HG03342 (cell line): Measurements from ENCODE around the gene APBB1IP.
"Not testable (repeated sequence)": the region's sequence is repeated elsewhere in the genome, so short reads cannot be mapped to it uniquely, and the experiment has no call there.

Experiments used
- ATAC-seq: cut with Tn5 transposase; IDR thresholded peaks from one replicate; pipeline ENCODE4 v1.9.1; 2021; ENCODE audit warnings: mild to moderate bottlenecking, moderate library complexity; ENCODE audit not compliant: unreplicated experiment

The APBB1IP gene, protein sequence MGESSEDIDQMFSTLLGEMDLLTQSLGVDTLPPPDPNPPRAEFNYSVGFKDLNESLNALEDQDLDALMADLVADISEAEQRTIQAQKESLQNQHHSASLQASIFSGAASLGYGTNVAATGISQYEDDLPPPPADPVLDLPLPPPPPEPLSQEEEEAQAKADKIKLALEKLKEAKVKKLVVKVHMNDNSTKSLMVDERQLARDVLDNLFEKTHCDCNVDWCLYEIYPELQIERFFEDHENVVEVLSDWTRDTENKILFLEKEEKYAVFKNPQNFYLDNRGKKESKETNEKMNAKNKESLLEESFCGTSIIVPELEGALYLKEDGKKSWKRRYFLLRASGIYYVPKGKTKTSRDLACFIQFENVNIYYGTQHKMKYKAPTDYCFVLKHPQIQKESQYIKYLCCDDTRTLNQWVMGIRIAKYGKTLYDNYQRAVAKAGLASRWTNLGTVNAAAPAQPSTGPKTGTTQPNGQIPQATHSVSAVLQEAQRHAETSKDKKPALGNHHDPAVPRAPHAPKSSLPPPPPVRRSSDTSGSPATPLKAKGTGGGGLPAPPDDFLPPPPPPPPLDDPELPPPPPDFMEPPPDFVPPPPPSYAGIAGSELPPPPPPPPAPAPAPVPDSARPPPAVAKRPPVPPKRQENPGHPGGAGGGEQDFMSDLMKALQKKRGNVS

DNA sequence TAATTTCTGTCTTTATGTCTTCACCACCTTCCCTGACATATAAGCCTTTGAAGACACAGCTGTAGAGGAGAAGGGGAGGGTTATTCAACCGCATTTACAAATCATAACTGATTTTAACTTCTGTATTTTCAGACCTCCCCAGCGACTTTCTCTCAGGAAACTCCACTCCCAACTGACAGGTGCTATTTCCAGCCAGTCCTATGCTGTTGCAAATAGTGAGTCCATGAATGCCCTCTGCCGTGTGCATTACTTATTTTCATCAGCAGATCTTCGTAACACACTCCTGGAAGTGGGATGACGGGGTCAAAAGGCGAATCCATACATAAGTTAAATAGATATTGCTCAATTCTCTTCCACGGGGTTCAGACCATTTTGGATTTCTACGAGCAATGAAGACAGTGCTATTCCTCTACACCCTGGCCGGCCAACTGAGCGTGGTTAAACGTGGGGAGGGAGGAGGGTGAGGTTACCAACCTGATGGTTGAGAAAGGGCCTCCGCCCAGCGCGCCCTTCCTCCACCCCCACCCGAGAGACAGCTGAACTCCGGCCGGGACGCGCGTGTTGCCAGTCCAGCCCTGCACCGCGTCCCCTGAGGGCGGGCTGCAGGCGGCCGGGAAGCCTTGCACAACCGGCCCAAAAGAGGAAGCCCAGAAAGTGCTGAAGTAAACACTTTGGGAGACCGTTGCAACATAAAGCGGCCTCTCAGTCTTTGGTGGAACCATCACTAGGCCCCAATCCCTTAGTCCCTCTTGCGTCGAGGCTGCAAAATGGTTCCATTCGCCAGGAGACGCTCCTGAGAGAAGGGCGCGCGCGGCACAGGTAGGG, at the start of gene APBB1IP:
TSS of gene APBB1IP (plus strand) at position 705 of the 825 bp plus-strand sequence. CDS start 53,986 bp downstream, outside the sequence.
- peak; percentile 55 for ATAC-seq

DNA sequence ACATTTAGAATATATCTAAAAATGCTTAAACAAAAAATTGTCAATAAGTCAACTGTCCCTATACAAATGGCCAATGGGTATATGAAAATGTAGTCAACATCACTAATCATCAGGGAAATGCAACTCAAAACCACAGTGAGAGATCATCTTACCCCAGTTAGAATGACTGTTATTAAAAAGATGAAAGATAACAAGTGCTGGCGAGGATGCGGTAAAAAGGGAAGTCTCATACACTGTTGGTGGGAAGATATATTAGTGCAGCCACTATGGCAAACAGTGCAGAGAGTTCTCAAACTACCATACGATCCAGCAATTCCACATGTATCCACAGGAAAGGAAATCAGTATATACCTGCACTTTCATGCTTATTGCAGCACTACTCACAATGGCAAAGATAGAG, 48.6 kb upstream of the APBB1IP start:
- ATAC-seq: no peak

DNA sequence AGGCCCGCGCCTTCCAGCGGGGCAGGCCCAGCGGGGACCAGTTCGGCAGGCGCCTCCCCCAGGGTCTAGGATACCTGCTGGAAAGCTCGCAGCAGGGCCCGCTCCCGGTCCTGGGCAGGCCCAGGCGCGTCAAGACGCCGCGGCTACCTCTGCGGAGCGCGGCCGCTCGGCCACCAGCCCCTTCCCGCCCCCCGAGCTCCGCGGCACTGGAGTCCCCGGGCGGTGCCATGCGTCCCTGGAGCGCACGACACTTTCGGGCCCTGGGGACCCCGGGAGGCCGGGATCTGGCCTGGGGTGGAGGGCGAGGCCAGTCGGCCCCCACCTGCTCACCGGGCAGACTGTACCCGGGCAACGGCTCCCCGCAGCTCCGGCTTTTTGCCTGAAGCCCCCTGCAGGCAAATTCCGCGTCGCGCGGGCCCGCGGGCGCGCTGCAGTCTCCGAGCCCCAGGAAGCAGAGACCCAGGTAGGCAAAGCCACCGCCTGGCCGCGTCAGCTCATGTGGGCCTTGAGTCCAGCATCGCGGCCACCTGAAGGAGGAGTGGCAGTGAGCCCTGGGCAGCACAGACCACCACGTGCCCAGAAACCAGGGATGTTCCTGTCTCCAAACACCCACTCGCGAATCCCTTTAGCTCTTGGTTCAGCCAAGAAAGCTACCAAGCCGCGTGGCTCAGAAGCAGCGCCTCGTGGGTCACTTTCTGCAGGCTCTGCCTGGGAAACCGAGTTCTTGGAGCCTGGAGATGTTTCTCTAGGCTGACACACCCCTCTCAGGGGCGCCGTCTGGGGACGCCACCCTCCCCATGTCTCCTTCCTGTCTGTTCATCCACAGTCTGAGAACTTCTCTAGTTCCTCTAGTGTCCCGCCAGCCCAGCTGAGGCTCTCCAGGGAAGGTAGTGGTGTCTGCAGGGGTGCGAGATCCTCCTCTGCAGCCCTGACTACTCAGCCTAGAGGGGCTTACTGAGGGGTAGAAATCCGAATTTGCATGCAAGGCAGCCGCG, 46.1 kb upstream of the APBB1IP start:
- peak; percentile 60 for ATAC-seq

DNA sequence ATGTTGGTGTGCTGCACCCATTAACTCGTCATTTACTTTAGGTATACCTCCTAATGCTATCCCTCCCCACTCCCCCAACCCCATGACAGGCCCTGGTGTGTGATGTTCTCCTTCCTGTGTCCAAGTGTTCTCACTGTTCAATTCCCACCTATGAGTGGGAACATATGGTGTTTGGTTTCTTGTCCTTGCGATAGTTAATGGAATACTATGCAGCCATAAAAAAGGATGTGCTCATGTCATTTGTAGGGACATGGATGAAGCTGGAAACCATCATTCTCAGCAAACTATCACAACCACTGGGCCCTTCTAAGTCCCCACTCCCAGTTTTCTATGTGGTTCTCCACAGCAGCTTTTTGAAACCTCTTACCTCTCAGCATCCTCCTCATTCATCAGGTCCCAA, 39.8 kb upstream of the APBB1IP start:
- not testable (repeated sequence) for ATAC-seq

DNA sequence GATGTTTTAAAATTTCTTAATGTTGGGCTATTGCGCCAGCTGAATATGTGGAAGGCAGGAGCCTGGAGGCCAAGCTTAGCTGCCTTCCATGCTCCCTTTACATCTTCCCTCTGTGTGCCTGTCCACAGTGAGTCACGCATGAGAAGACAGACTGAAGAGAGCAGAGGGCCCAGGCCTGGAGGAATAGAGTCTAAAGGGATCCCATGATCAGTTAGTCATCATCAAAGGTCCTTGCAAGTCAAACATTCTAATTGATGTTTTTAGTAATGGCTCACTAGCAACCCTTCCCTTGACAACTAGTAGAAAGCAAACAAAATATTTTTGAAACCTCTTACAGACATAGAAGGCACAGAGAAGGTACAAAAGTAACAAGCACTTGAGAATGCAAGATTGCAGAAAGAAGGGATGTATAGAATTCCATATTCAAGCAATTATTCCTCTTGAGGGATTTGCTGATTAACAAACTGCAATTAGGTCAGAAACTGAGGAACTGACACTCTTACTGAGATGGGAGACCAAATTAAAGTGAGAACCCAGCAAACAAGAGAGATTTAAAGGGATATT, 30.7 kb upstream of the APBB1IP start:
- ATAC-seq: peak; percentile 46

DNA sequence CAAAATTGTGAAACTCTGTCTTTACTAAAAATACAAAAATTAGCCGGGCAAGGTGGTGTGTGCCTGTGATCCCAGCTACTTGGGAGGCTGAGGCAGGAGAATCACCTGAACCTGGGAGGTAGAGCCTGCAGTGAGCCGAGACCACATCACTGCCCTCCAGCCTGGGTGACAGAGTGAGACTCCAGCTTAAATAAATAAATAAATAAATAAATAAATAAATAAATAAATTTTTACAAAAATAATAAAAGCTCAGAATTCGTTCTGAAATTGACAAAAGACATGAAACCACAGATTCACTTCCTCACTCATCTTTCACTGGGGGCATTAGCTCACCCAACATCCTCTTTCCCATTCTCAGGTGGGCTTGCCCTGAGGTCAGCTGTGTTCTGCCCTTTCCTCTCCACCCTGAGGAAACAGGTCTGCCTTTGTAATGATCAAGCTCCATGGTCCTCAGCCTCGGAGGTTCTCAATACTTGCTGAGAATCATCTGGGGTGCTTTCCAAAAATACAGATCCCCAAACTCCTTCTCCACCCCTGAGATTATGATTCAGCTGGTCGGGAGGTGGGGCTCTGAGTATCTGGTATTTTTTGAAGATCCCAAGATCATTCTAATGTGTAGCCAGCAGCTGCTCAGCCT, 29.2 kb upstream of the APBB1IP start:
- no peak for ATAC-seq

DNA sequence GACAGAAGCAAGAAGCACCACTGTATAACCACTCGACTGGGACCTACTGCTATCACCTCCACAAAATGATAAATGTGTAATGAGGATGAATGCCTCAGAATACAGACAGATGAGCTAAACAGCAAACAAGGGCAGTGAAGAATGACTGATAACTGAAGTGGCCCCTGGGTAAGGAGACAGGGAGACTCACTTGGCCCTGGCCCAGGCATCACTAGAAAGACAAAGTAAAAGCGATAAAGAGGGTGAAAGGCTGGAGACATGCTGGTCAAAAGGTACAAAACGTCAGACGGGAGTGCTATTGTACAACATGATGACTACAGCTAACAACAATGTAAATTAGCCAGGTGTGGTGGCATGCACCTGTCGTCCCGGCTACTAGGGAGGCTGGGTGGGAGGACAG, 27.8 kb upstream of the APBB1IP start:
- ATAC-seq: no peak

DNA sequence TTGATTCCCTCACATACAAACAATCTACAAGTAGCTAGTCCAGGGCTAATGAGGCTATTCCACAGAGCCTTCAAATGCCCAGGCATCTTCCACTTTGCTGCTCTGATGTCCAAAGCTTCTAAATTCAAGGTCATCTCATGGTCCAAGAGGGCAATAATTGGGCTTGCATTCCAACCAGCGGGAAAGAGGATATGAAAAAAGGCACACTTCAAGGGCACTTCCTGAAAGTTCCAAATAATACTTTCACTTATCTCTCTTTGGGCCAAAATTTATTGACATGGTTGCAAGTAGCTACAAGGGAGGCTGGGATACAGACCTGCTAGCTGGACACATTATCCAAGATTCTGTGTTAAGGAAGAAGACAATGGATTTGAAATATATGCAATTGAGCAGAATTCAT, 25.2 kb upstream of the APBB1IP start:
- ATAC-seq: no peak

DNA sequence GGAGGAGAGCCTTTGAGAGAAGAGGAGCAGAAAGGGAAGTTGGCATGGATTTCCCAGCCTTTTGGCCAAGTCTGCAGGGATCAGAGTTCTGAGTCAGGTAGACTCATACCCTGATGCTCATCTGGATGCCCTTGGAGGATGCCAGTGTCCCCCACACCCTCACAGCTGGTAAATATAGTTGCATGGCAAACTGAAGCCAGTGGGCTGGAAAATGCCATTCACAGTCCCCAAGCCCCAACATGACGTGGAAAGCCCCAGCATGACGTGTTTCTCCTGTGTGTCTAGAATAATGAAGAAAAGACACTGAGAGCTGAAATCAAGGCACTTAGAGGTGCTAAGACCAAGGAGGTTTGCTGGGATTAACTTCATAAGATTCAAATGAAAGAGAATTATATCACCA, 24.8 kb upstream of the APBB1IP start:
- no peak for ATAC-seq

DNA sequence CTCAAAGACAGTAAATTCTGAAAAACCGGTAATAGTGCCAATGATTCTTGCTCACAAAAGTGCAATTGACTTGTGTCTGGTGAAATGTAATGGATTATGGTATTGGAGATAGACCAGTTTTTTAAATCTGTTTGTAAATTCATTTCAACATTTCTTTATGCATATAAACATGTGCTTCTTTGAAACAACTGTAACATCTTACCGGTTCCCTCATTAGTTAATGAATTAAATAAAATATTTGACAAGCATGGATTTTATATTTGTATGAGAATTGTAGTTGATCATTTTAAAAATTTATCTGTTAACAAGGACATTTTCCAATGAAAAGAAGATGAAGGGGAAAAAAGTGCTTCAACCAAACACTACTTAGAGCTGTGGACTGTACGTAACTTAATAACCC, 21.0 kb upstream of the APBB1IP start:
- no peak for ATAC-seq

DNA sequence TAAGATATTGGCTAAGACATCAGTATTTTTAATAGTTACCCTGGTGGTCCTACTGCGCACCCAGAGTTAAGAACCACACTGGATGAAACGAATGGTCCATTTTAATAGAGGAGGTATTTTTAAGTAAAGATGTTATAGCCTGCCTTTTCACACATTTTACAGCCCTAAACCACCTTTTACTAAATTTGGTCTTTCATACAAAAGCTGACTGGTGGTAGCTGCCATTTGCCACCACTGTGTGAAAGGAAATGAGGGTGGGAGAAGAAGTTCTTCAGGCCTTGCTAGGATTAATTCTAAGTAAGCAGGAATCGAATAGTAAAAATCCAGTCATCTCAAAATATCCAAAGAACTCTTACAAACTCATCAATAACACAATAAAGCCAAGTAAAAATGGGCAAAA, 15.2 kb upstream of the APBB1IP start:
- no peak for ATAC-seq

DNA sequence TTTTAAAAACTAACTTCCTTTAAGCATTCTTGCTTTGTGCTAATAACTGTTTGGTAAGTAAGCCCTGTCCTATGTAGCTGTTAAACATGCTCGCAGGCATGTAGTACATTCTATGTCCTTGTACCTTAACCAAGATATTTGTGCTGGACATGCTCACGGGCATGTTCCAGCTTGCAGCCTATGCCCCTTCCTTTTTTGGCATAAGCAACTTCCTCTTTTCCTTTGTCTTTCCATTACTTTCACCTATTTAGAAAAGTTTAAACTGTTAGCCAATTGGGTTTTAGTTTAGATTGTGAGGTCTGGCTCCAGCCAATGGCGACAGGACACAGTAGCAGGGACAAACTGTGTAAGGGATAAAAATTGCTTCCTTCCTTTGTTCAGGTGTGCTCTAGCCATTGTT, 14.4 kb upstream of the APBB1IP start:
- ATAC-seq: no peak

DNA sequence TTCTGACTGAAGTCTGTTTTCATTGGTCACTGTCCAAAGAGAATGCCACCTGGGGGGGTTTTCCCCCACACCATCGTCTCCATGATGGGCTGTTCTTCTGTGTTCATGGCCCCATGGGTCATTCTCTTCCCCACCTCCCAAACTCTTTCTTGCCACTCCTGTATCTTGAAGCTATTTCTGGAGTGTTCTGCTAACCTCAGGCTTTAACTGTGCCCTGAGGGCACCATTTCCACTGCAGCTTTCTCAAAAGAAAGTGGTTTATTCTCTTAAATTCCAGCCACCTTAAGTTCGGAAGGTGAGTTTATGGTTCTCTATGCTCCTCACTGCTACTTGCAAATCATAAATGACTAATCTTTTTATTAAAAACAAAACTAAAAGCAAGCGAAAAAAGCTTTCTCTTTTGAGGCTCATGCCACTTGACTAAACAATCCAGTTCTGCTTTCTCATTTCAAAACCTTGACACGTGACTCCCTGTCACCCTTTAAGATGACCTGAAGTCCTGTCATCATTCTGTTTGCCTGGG, 7.4 kb upstream of the APBB1IP start:
- peak; percentile 94 for ATAC-seq

DNA sequence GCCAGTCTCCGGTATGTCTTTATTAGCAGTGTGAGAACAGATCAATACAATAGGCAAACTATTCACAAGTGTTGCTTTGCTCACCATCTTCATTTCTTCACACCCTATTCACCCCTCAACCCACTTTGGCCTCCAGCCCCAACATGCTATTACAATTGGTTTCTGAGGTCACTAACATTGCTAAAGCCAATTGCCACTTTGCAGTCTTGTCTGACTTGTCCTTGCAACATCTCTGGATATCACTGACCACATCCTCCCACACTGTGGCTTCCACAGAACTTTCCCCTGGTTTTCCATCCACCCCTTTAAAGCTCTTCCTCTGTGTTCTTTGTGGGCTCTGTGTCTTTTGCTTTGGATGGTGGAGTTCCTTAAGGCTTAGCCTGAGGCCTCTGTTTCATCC, 5.2 kb upstream of the APBB1IP start:
- ATAC-seq: no peak

DNA sequence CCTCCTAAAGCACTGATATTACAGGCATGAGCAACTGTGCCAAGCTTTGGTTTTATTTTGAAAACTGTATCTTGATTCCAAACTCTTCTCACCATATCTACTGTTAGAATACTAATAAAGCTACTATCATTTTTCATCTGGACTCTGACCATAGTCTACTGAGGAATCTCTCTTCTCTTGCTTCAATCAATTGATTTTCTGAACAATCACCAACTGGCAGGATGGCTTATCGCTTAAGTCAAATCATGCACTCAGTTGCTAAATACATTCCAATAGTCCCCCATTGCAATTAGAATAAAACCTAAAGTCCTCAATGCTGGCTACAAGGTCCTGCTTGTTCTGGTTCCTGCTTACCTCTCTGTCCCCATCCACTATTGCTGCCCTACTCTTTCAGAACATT, 2.3 kb upstream of the APBB1IP start:
- ATAC-seq: no peak

DNA sequence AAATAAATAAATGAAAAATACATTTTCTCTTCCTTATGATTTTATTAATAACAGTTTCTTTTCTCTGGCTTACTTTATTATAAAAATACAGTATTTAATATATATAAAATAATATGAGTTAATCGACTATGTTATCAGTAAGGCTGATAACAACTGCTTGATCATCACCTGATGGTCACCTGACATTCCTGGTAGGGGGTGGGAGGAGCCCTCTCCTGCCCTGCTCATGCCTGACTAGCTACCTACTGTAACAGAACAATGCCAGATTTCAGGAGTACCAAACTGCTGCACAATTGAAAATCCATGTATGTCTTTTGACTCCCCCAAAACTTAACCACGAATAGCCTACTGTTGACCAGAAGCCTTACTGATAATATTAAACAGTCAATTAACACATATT, 1.3 kb upstream of the APBB1IP start:
- no peak for ATAC-seq

DNA sequence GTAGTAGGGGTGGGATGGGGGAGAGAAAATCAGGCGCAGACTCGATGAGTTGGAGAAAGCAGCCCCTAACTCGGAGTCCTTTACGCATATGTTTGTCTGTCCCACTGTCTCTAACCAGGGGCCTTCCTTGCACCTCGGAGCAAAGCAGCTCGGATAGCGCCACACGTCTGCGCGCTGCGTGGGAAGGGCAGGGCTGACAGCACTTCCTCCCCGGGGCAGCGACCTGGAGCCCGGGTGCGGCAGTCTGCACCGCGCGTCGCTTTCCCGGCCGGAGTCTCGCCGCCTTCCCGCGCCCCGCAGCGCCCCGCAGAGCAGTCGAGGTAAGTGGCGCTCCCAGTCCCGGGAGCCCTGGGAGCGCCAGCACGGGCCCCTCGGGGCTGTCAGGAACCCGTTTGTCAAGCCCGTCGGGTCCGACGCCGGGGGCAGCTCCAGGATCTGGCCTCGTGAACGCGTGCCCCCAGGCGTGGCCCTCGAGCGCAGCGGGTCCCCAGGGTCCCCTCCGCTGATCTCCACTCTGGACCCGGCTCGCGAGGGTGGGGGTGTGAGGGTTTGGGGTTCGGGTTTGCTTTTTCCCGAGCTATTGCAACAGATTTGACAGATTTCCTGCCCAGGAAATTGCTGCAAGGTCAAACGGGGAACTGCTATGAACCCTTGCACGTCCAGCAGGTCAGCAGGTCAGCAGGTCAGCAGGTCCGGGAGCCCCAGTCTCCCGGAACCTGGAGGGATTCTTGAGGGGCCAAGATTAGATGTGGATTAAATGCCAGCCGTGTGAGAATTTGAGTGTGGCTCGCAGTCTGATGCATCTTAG, 597 bp downstream of the APBB1IP start:
- ATAC-seq: peak; percentile 45

DNA sequence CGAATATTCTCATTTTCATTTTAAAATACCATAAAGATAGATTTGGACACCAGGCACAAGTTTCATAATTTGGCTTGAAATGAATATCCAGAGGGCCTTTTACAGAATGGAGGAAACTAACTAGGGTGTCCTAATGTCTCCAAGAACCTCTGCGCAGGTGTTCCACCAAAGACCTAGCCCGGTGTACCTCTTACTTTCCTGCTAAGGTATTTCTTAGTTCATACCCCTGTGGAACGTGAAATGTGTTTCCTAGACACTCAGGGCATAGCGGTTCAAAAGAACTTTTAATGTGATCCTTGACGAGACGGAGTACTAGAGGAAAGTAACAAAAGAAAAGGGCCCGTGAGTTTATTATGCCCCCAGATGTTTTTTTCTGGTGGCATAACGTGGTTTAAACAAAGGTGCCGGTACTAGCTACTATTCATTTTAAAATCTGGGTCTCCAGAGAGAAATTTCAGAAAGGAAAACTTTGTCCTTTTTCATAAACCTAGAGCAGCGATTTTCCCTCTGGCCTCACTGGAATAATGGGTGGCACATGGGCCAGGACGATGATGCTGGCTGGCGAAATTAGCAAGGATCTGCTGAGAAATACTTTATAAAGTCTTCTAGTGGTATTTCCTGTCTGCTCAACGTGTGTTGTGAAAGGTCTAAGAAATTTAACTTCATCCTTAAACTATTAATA, 1.4 kb downstream of the APBB1IP start:
- ATAC-seq: no peak
